GM12878 (cell line): Measurements from ENCODE around the gene RBMS3. TPM values are rescaled to one million over a fixed set of nuclear protein-coding genes. Genes with fewer than 3 reads are reported as not detected.

Experiments used
- ATAC-seq: fragments of 200-7000 bp; cut with Tn5 transposase; 3 replicates; pipeline ENCODE4 v1.9.1; 2020; ENCODE audit warnings: mild to moderate bottlenecking, moderate library complexity
- BruUV-seq: library from RNA; stranded (reverse); fragments of 400-500 nt; replicated peaks from 2 replicates; lab custom pipeline; 2021; lab: Mats Ljungman, UMichigan
- CTCF ChIA-PET: fragments of 300-600 bp; sonication (Branson Sonifier 250); formaldehyde crosslinking; extraction: SDS; loops from one replicate; lab custom pipeline; 2021; ENCODE audit warnings: inconsistent platforms; lab: Yijun Ruan, JAX
- POLR2A ChIA-PET: fragments of 350-600 bp; formaldehyde crosslinking; extraction: SDS; loops from one replicate; lab custom pipeline; 2021; ENCODE audit warnings: inconsistent platforms; lab: Charles Lee
- RAD21 ChIA-PET: fragments of 300-600 bp; sonication (Branson Sonifier 250); formaldehyde crosslinking; loops from one replicate; lab custom pipeline; 2023; ENCODE audit warnings: antibody characterized with exemption; ENCODE audit not compliant: unreplicated experiment; lab: Charles Lee
- SMC1A ChIA-PET: fragments of 300-600 bp; sonication (Branson Sonifier 250); formaldehyde crosslinking; loops from one replicate; lab custom pipeline; 2023; ENCODE audit not compliant: unreplicated experiment, uncharacterized antibody; lab: Charles Lee
- DNase-seq: peaks from one replicate; pipeline ENCODE4 v3.0.0-alpha.2; 2011; ENCODE audit warnings: low read depth, low spot score
- FAIRE-seq: peaks from 3 replicates; lab custom pipeline; 2011; peaks lifted over from hg19 to GRCh38; lab: Jason Lieb, UNC
- H2AFZ ChIP-seq: 2 replicates; pipeline ENCODE4 v1.6.0; 2011; ENCODE audit warnings: low read depth, low read length, control low read depth; ENCODE audit not compliant: control insufficient read depth
- H3K27ac ChIP-seq: 2 replicates; pipeline ENCODE4 v1.5.1; 2011; ENCODE audit warnings: control low read depth; ENCODE audit not compliant: control insufficient read depth, insufficient read depth
- H3K27me3 ChIP-seq, 2 experiments: replicated peaks in 1 of 2; 2 replicates each; pipeline versions ENCODE4 v1.6.0 to v1.6.1; 2011; ENCODE audit warnings: low read length in 1 of 2; ENCODE audit not compliant: control insufficient read depth in 2 of 2, insufficient read depth in 2 of 2
- H3K36me3 ChIP-seq, 2 experiments: 2 replicates each; pipeline ENCODE4 v1.5.1; 2011; ENCODE audit warnings: low read length in 1 of 2; ENCODE audit not compliant: control insufficient read depth in 2 of 2, insufficient read depth in 2 of 2
- H3K4me1 ChIP-seq: 2 replicates; pipeline ENCODE4 v1.6.1; 2011; ENCODE audit warnings: mild to moderate bottlenecking, low read length, moderate library complexity, mixed read lengths; ENCODE audit not compliant: control insufficient read depth, insufficient read depth
- H3K4me2 ChIP-seq: 2 replicates; pipeline ENCODE4 v1.6.0; 2011; ENCODE audit warnings: control low read depth; ENCODE audit not compliant: control insufficient read depth, insufficient read depth
- H3K4me3 ChIP-seq: fragments of 200-600 bp; sonication (generic); 2 replicates; pipeline ENCODE4 v1.5.1; 2016
- H3K79me2 ChIP-seq: 2 replicates; pipeline ENCODE4 v1.6.0; 2011; ENCODE audit warnings: low read length; ENCODE audit not compliant: control insufficient read depth, insufficient read depth
- H3K9ac ChIP-seq: 2 replicates; pipeline ENCODE4 v1.8.0; 2011; ENCODE audit warnings: low read length, control low read depth, mixed read lengths; ENCODE audit not compliant: control insufficient read depth, insufficient read depth
- H3K9me3 ChIP-seq: replicated peaks from 3 replicates; pipeline ENCODE4 v1.5.1; 2011; ENCODE audit warnings: mild to moderate bottlenecking, low read length; ENCODE audit not compliant: control insufficient read depth, insufficient read depth
- H4K20me1 ChIP-seq: 2 replicates; pipeline ENCODE4 v1.6.0; 2011; ENCODE audit not compliant: control insufficient read depth, insufficient read depth
- CHD1 ChIP-seq: IDR thresholded peaks from 2 replicates; pipeline ENCODE4 v1.6.1; 2012; ENCODE audit warnings: low read depth, low read length, improper control_type of control experiment
- DPF2 ChIP-seq: fragments of 450-650 bp; IDR thresholded peaks from 2 replicates; pipeline ENCODE4 v1.6.1; 2017; ENCODE audit warnings: mild to moderate bottlenecking
- FOS ChIP-seq: IDR thresholded peaks from 3 replicates; pipeline ENCODE4 v1.6.1; 2011; ENCODE audit warnings: borderline replicate concordance; ENCODE audit not compliant: insufficient read length; ENCODE audit errors: extremely low read depth
- GABPA ChIP-seq: IDR thresholded peaks from 2 replicates; pipeline ENCODE4 v1.6.1; 2014; ENCODE audit warnings: antibody characterized with exemption, low read depth, mild to moderate bottlenecking, inconsistent platforms
- HDAC6 ChIP-seq: fragments of 200-600 bp; sonication (generic); IDR thresholded peaks from one replicate; pipeline ENCODE4 v1.8.0; 2017; ENCODE audit warnings: antibody characterized with exemption; ENCODE audit not compliant: unreplicated experiment
- KDM1A ChIP-seq: fragments of 200-600 bp; sonication (generic); IDR thresholded peaks from 2 replicates; pipeline ENCODE4 v1.6.1; 2016; ENCODE audit warnings: borderline replicate concordance
- NR2C2 ChIP-seq: IDR thresholded peaks from 2 replicates; pipeline ENCODE4 v1.6.1; 2011; ENCODE audit warnings: borderline replicate concordance, low read depth; ENCODE audit not compliant: control insufficient read depth, insufficient read length
- PAX8 ChIP-seq: fragments of 450-650 bp; IDR thresholded peaks from 2 replicates; pipeline ENCODE4 v1.6.1; 2017; ENCODE audit warnings: mild to moderate bottlenecking, moderate library complexity
- SMC3 ChIP-seq: IDR thresholded peaks from 2 replicates; pipeline ENCODE4 v1.6.1; 2011; ENCODE audit warnings: low read length, improper control_type of control experiment, borderline replicate concordance
- SREBF2 ChIP-seq: IDR thresholded peaks from 2 replicates; pipeline ENCODE4 v1.6.1; 2012; ENCODE audit warnings: mild to moderate bottlenecking, low read length
- STAT3 ChIP-seq: IDR thresholded peaks from 2 replicates; pipeline ENCODE4 v1.6.1; 2011; ENCODE audit warnings: low read depth, low read length, improper control_type of control experiment
- TAF1 ChIP-seq: IDR thresholded peaks from 2 replicates; pipeline ENCODE4 v1.6.1; 2011; ENCODE audit warnings: mild to moderate bottlenecking, low read depth, low read length, borderline replicate concordance
- ZNF217 ChIP-seq: fragments of 450-650 bp; IDR thresholded peaks from 2 replicates; pipeline ENCODE4 v1.6.1; 2017; ENCODE audit warnings: antibody characterized with exemption, mild to moderate bottlenecking
- in situ Hi-C: fragments of 300-500 bp; cut with MboI; formaldehyde crosslinking; loops from 9 replicates; pipeline ENCODE4 v1.14.3; 2018; ENCODE audit warnings: mixed read lengths
- intact Hi-C: fragments of 100-400 bp; cut with micrococcal nuclease; formaldehyde crosslinking; loops from one replicate; pipeline ENCODE4 v1.14.2; 2022; ENCODE audit not compliant: unreplicated experiment
- polyA plus RNA-seq, 11 experiments: library from polyadenylated mRNA; depleted of rRNA in 4 of 11; unstranded in 6 of 11; stranded (reverse) in 5 of 11; fragments of >200 nt; fragmentation: Nextera tagmentation in 4 of 11; fragmentation: Illumina TruSeq in 1 of 11; extraction: Ambion mirVana in 4 of 11; extraction: Trizol in 1 of 11; gene quantifications; 1 replicate in 1 of 11; 2 replicates in 10 of 11; pipeline versions ENCODE4 v1.2.1 to v1.2.3, GENCODE V29; 2011 to 2016; ENCODE audit warnings: inconsistent platforms in 2 of 11, missing spikeins in 2 of 11, low read depth in 1 of 11
- total RNA-seq, 4 experiments: library from RNA; depleted of rRNA in 3 of 4; stranded (reverse); fragments of >200 nt in 3 of 4; fragmentation: Illumina TruSeq in 1 of 4; extraction: Trizol in 1 of 4; gene quantifications; 2 replicates each; pipeline versions ENCODE4 v1.2.1 to v1.2.3, GENCODE V29; 2013 to 2021
- TF ChIP-seq, protein P1 (sequence below): IDR thresholded peaks from 2 replicates; pipeline ENCODE4 v1.6.1; 2012; ENCODE audit warnings: low read depth, low read length, improper control_type of control experiment
- TF ChIP-seq, protein P2 (sequence below): fragments of 450-650 bp; IDR thresholded peaks from 2 replicates; pipeline ENCODE4 v1.6.1; 2018; ENCODE audit warnings: mild to moderate bottlenecking, low read depth, moderate library complexity; ENCODE audit not compliant: partially characterized antibody
- TF ChIP-seq, protein P3 (sequence below): fragments of 450-650 bp; IDR thresholded peaks from 2 replicates; pipeline ENCODE4 v1.6.1; 2017; ENCODE audit warnings: antibody characterized with exemption, mild to moderate bottlenecking, moderate library complexity
- TF ChIP-seq, protein P4 (sequence below): fragments of 450-650 bp; IDR thresholded peaks from 2 replicates; pipeline ENCODE4 v1.6.1; 2018; ENCODE audit warnings: borderline replicate concordance, mild to moderate bottlenecking; ENCODE audit not compliant: partially characterized antibody

Gene RBMS3
- total and polyA plus RNA-seq, 10 of the 15 experiments (the other 5 are each of a cell fraction or from before 2014, with no cell fraction given): 0.79 to 4.7 (median 3.1) TPM

DNA sequence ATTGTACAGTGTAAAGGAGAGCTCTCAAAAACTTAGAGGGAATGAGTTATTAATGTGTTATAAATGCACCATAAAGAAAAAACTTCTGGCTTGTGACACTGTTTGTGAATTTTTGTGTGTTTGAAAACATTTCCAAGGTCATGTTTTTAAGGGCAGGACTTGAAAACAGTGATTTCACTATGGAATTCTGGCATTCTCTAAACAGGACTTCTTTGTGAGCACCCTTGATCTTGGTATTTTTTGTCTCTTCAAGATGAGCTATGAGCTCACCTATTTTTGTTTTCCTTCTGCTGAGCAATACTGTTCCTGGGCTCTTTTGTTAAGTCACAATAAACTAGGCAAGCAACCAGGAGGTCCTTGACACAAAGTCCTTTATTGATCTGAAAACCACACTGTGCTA lies 284.4 kb downstream of the RBMS3 start:
- BruUV-seq: no TSS peak
- Histone ChIP-seq H3K27me3 (no peaks in the 10 kb centered on the region), H3K4me2 (no peak overlapping the region), H3K4me1 (no peaks in the 10 kb centered on the region), H3K79me2 (no peaks in the 10 kb centered on the region), H3K9me3 (no peaks in the 10 kb centered on the region), H2AFZ (no peak overlapping the region), H3K36me3 (no peaks in the 10 kb centered on the region), H3K9ac (no peak overlapping the region), H3K4me3 (no peak overlapping the region), H4K20me1 (no peaks in the 10 kb centered on the region), H3K27ac (no peak overlapping the region)
- in situ Hi-C loops: no loop called here
- SMC1A ChIA-PET: interaction anchor here (0.5 to 1.8 kb wide), 2 partner anchors 11 to 70 kb away, joined by 4 read pairs; no protein-coding TSS in a partner anchor
- CTCF ChIA-PET: interaction anchor here (0.5 to 0.6 kb wide), 2 partner anchors 17 to 18 kb away, joined by 4 to 8 read pairs; no protein-coding TSS in a partner anchor
- DNase-seq: no peak
- RAD21 ChIA-PET: no interaction called here
- intact Hi-C loops: no loop called here
- no peak for FAIRE-seq
- POLR2A ChIA-PET: no interaction called here
- no peak for ATAC-seq
- TF ChIP-seq TAF1: no peak
- TF ChIP-seq STAT3: no peak
- TF ChIP-seq, protein P1, sequence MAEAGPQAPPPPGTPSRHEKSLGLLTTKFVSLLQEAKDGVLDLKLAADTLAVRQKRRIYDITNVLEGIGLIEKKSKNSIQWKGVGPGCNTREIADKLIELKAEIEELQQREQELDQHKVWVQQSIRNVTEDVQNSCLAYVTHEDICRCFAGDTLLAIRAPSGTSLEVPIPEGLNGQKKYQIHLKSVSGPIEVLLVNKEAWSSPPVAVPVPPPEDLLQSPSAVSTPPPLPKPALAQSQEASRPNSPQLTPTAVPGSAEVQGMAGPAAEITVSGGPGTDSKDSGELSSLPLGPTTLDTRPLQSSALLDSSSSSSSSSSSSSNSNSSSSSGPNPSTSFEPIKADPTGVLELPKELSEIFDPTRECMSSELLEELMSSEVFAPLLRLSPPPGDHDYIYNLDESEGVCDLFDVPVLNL: no peak
- no peak for TF ChIP-seq KDM1A
- TF ChIP-seq SMC3: no peak
- no peak for TF ChIP-seq FOS
- TF ChIP-seq, protein P2, sequence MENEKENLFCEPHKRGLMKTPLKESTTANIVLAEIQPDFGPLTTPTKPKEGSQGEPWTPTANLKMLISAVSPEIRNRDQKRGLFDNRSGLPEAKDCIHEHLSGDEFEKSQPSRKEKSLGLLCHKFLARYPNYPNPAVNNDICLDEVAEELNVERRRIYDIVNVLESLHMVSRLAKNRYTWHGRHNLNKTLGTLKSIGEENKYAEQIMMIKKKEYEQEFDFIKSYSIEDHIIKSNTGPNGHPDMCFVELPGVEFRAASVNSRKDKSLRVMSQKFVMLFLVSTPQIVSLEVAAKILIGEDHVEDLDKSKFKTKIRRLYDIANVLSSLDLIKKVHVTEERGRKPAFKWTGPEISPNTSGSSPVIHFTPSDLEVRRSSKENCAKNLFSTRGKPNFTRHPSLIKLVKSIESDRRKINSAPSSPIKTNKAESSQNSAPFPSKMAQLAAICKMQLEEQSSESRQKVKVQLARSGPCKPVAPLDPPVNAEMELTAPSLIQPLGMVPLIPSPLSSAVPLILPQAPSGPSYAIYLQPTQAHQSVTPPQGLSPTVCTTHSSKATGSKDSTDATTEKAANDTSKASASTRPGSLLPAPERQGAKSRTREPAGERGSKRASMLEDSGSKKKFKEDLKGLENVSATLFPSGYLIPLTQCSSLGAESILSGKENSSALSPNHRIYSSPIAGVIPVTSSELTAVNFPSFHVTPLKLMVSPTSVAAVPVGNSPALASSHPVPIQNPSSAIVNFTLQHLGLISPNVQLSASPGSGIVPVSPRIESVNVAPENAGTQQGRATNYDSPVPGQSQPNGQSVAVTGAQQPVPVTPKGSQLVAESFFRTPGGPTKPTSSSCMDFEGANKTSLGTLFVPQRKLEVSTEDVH: no peak
- TF ChIP-seq, protein P3, sequence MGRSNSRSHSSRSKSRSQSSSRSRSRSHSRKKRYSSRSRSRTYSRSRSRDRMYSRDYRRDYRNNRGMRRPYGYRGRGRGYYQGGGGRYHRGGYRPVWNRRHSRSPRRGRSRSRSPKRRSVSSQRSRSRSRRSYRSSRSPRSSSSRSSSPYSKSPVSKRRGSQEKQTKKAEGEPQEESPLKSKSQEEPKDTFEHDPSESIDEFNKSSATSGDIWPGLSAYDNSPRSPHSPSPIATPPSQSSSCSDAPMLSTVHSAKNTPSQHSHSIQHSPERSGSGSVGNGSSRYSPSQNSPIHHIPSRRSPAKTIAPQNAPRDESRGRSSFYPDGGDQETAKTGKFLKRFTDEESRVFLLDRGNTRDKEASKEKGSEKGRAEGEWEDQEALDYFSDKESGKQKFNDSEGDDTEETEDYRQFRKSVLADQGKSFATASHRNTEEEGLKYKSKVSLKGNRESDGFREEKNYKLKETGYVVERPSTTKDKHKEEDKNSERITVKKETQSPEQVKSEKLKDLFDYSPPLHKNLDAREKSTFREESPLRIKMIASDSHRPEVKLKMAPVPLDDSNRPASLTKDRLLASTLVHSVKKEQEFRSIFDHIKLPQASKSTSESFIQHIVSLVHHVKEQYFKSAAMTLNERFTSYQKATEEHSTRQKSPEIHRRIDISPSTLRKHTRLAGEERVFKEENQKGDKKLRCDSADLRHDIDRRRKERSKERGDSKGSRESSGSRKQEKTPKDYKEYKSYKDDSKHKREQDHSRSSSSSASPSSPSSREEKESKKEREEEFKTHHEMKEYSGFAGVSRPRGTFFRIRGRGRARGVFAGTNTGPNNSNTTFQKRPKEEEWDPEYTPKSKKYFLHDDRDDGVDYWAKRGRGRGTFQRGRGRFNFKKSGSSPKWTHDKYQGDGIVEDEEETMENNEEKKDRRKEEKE: no peak
- TF ChIP-seq GABPA: no peak
- TF ChIP-seq NR2C2: no peak
- TF ChIP-seq CHD1: no peak
- no peak for TF ChIP-seq ZNF217
- TF ChIP-seq PAX8: no peak
- TF ChIP-seq DPF2: no peak
- TF ChIP-seq HDAC6: no peak
- TF ChIP-seq SREBF2: no peak
- TF ChIP-seq, protein P4, sequence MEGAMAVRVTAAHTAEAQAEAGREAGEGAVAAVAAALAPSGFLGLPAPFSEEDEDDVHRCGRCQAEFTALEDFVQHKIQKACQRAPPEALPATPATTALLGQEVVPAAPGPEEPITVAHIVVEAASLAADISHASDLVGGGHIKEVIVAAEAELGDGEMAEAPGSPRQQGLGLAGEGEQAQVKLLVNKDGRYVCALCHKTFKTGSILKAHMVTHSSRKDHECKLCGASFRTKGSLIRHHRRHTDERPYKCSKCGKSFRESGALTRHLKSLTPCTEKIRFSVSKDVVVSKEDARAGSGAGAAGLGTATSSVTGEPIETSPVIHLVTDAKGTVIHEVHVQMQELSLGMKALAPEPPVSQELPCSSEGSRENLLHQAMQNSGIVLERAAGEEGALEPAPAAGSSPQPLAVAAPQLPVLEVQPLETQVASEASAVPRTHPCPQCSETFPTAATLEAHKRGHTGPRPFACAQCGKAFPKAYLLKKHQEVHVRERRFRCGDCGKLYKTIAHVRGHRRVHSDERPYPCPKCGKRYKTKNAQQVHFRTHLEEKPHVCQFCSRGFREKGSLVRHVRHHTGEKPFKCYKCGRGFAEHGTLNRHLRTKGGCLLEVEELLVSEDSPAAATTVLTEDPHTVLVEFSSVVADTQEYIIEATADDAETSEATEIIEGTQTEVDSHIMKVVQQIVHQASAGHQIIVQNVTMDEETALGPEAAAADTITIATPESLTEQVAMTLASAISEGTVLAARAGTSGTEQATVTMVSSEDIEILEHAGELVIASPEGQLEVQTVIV: no peak
